Dedifferentiated amniotic fluid mesenchymal stem cell (primary cell): ENCODE results near the gene LYRM4.

Experiments
- DNase-seq: peaks from one replicate; pipeline ENCODE4 v3.0.0-alpha.2; 2016; ENCODE audit errors: extremely low spot score

LYRM4 gene

GRCh38 chr6:5099537-5099936 lies 161.2 kb downstream of the LYRM4 start:
- no peak for DNase-seq

GRCh38 chr6:5098501-5099270 lies 162.1 kb downstream of the LYRM4 start:
- DNase-seq, result no peak

- DNase-seq, result no peak
Measured at GRCh38 chr6:5096482-5096881, 164.3 kb downstream of the LYRM4 start.

- DNase-seq, result peak; percentile 31
Measured at GRCh38 chr6:5095236-5095635, 165.5 kb downstream of the LYRM4 start.

- DNase-seq, result peak; percentile 96
Measured at GRCh38 chr6:5094327-5094726, 166.4 kb downstream of the LYRM4 start.

- DNase-seq, result no peak
Measured at GRCh38 chr6:5093231-5094015, 167.3 kb downstream of the LYRM4 start.

GRCh38 chr6:5091210-5092069 lies 169.3 kb downstream of the LYRM4 start:
- no peak for DNase-seq

- no peak for DNase-seq
Measured at GRCh38 chr6:5090603-5091002, 170.1 kb downstream of the LYRM4 start.

GRCh38 chr6:5089481-5090438 lies 171.0 kb downstream of the LYRM4 start:
- DNase-seq, result no peak

GRCh38 chr6:5088780-5089179 lies 172.0 kb downstream of the LYRM4 start:
- no peak for DNase-seq

GRCh38 chr6:5087389-5087788 lies 173.4 kb downstream of the LYRM4 start:
- DNase-seq, result no peak

- no peak for DNase-seq
Measured at GRCh38 chr6:5086294-5086890, 174.4 kb downstream of the LYRM4 start.

GRCh38 chr6:5085648-5086293 lies 175.0 kb downstream of the LYRM4 start:
- DNase-seq, result no peak

GRCh38 chr6:5084781-5085647 lies 175.7 kb downstream of the LYRM4 start, which contains the start of gene PPP1R3G:
TSS of gene PPP1R3G (plus strand) at chr6:5085341. CDS start at chr6:5085486, 145 bp downstream.
- peak; percentile 42 for DNase-seq

GRCh38 chr6:5084360-5084780 lies 176.4 kb downstream of the LYRM4 start:
- DNase-seq, result no peak

- no peak for DNase-seq
Measured at GRCh38 chr6:5083813-5084359, 176.9 kb downstream of the LYRM4 start.

- no peak for DNase-seq
Measured at GRCh38 chr6:5083307-5083583, 177.5 kb downstream of the LYRM4 start.

GRCh38 chr6:5082487-5083306 lies 178.1 kb downstream of the LYRM4 start:
- peak; percentile 74 for DNase-seq
